8988T (cell line): Measurements from ENCODE around the gene CREB1.

Experiments
- DNase-seq: peaks from one replicate; pipeline ENCODE4 v3.0.0; 2011

The CREB1 gene

DNA sequence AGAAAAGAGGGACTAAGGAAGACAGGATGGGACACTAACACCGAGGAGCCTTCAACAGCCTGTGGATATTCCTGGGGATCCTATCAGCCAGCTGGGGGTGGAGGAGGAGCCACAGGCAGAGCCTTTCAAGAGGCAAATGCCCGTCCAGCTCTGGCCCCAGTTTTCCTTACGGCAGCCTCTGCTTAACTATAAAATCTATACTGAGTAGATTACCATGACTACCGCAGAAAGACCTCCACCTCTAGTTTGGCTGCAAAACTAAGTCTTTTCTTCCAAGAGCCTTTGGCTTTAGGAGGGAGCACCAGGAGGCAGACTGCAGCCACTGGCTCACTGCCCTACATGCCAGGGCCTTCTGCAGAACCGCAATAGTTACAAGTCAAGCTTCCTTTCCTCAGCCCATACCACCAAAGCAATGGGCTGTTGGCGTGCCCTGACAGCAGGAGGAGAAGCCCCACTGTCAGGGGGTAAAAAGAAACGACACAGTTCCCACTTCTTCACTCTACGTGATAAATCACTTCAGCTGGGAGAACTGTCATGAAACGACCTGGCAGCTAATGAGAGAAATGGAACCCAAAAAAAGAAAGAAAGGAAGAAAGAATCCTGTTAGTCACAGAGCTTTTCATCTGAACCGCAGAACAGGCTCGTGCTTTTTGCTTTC is 25.1 kb upstream of the CREB1 start:
- DNase-seq = no peak

DNA sequence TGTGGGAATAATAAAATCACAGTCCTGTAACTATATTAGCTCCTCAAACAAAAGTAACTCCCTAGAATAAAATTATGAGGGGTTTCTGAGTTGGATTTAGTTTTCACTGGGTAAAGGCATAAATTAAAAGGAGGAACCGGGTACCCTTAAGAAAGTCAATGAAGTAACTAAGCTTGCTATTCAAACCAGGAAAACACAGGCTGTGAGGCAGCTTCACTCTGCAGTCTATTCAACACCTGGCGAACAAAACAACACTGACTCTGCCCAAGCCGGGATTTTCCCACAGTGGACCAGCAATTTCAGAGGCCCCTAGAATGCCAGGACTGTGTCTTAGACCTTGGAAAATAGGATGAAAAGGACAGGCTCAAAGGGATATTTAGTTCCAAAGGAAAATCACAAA is 24.6 kb upstream of the CREB1 start:
- no peak for DNase-seq

DNA sequence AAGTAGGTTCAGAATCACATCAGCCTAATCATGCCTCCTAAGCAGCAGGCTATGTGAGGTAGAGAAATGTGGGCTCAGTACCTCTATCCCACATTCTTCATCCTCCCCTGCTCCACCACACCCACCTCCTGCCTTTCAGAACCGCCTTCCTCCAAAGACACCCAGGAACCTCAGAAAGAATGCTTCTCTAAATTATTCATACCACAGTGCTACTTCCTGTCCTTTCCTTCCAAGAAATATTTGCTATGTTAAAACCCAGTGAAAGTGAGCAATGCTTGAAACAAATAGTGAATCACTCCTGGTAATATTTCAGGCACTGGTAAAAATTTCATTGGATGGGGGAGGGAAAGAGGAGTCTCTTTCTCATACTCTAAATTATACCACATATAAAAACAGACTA is 24.0 kb upstream of the CREB1 start:
- peak; percentile 30 for DNase-seq

DNA sequence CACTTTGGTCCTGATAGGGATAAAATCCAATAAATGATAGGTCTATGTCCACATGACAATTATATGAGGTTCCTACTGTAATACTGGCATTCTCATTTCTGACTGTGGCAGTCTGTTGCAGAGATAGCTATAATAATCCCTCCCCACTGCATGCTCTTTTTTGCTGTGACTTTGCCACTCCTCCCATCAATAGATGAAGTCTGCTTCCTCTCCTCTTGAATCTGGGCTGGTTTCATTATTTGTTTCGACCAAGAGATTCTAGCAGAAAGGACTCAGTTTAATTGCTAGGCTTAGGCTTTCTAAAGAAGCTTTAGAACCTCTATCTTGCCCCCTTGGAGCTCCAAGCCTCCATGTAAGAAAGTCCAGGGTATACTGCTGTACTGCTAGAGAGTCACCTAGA is 23.3 kb upstream of the CREB1 start:
- no peak for DNase-seq

DNA sequence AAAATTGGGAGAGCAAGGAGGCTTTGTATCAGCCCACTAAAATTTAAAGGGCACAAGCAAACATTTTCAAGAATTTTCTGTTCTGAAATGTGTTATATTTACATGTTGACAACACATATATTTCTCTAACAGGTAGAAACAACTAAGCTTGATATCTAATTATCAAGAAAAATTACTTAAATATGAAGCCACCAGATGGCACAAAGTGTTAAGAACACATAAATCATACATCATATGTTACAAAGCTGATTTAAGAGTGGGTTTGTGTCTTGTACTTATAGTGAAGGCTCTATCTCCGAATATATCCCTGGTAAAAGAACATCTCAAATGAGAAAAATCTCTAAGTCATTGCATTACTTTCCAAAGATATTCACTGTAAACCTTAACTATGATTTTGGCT is 19.6 kb upstream of the CREB1 start:
- no peak for DNase-seq

DNA sequence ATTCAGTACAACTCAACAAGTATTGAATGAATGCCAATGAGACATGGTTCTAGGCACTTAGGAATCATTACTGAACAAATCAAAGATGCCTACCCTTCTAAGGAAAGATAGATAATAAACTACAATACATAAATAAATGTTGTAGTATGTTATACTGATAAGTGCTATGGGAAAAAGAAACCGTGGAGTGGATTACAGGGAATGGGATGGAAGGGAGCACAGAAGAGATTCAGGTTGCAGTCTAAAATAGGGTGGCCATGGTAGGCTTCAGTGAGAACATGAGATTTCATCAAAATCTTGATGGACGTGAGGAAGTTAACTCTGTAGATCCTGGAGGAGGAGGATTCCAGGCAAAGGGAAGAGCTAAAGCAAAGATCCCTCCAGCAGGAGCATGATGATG is 17.9 kb upstream of the CREB1 start:
- no peak for DNase-seq

DNA sequence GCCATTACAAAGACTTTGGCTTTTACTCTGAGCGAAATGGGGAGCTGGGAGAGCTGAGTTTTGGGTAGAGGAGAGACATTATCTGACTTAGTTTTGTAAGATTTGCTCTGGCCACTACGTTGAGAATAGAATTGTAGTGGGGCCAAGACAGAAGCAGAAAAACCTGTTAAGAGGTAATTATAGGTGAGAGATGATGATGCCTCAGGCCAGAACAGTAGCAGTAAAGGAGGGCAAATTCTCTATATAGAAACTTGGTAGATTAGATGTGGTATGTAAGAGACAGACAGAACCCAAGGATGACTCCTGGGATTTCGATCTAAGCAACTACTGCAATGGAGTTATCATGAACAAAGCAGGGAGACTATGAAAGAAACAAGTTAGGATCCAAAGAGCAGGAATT is 17.4 kb upstream of the CREB1 start:
- DNase-seq = no peak

DNA sequence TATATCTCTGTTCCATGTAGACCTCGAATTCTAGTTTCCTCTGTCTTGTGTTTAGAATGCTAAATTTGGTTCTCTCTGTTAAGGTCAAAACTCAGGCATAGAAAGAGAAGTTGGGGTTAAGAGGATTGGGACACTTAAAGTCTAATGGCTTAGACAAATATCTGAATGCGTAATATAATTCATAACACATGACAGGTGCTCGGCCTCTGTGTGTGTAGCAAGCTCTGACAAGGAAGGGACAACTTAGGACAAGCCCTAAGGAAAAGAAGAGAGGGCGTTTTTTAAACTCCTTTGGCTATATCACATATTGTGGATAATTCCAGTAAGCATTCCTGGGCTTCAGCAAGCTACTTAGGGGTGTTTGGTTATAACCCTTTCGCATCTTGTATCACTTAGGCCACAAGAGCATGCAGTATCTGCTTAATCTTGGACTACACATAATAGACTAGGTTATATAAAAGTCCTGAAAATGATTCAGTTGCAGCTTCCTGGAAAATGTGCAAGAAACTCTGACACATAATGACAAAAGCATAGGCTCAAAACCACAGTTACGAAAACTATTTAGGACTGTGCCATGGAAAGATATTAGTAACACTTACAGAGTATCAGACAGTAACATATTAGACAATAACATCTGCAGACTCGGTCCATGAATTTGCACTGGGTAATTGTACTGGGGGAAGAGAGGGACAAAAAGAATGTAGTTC is 16.1 kb upstream of the CREB1 start:
- DNase-seq = no peak

DNA sequence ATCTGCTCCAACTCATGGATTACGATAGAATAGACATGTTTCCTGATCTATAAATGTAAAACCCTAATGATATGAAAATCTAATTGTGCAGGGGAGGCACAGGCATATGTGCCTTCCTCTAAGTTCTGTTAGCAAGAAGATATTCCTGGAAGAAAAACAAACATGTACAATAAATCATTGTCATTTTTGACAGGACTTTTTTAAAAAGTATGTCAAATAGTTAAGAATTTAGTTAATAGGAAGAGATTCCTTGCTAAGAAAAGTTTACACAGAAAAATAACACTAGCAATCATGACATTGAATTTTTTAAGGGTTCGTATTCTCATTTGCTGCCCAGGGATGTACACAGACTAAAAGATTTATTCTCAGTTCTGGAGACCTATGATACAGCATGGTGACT is 15.3 kb upstream of the CREB1 start:
- DNase-seq = no peak

DNA sequence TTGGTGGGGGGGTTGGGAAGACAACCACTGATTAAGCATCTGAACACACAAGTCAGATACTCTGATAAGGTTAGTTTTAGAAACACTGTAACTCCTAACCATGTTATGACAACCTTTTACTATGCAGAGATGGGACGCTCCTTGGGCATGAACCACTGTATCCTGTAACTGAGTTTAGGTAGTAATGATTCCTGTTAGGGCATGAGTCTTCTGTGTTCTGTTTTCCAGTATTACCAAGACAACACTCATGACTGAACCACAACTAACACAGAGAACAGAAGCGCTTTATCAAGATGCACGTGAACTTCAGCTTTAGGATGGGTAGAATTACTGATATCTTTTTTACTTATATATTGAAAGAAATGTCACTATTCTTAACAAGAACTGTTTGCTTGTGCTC is 14.1 kb upstream of the CREB1 start:
- DNase-seq = no peak

DNA sequence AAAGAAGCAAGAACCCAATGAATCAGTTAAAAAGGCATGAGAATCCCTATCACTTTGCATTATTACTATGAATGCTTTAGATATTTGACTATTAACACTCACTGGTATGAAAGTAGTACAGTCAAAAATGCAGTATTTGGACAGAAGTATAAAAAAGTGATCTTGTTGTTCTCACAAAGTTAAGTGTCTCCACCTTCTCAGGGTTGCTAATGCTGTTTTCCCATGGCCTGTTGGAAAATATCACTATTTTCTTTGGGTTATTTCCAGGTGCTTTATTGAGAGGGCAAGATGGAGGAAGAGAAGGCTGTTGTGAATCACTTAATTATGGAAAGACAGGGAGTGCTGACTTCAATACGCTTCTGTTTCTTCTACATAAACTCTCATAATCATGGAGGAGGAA is 13.6 kb upstream of the CREB1 start:
- DNase-seq = no peak

DNA sequence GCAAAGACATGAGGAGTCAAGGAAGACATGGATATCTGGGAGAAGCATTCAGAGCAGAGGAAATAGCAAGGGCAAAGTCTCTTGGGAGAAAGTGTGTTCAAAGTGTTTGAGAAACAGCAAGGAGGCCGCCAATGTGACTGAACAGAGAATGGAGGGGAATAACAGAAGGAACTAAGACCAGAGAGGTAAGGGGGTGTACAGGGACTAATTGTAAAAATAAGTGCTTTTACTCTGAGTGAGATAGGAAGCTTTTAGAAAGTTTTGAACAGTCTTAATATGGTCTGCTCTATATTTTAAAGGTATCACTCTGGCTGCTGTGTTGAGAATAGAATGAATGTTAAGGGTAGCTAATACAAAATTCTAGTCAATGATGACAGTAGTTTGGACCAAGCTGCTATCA is 6.8 kb upstream of the CREB1 start:
- DNase-seq = no peak

DNA sequence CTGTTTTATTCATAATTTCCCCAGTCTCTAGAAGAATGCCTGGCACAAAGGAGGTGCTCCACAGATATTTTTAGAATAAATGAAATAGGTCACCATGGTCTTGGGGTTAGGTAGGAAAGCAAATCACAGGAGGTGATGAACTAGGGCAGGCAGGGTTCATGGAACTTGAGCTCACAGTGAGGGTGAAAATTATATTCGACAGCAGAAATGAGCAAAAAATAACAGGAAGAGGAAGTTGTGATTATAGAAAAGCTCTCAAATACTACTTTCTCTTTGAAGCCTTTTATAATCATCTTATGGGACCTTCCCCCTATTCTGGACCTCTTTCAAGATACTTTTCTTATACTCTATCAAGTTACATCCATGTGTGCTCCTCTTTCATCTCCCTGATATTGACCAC is 4.5 kb upstream of the CREB1 start:
- no peak for DNase-seq

DNA sequence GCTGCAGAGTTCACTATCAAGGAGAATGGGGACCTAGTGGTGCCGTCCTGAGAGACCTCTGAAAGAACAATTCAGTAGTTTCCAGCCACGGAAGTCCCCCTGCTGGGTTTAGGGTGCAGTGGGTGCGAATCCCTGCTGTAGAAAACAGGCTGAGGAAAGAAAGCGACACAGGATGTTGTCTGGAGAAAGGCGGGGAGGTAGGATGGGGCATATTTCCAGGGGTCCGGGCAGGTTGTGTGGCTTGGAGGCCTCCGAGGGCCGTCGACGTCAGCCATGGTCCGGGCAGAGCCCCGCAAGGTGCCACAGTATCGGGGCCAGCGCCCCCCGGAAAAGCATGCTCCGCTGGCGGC is 807 bp upstream of the CREB1 start:
- DNase-seq = peak; percentile 50

DNA sequence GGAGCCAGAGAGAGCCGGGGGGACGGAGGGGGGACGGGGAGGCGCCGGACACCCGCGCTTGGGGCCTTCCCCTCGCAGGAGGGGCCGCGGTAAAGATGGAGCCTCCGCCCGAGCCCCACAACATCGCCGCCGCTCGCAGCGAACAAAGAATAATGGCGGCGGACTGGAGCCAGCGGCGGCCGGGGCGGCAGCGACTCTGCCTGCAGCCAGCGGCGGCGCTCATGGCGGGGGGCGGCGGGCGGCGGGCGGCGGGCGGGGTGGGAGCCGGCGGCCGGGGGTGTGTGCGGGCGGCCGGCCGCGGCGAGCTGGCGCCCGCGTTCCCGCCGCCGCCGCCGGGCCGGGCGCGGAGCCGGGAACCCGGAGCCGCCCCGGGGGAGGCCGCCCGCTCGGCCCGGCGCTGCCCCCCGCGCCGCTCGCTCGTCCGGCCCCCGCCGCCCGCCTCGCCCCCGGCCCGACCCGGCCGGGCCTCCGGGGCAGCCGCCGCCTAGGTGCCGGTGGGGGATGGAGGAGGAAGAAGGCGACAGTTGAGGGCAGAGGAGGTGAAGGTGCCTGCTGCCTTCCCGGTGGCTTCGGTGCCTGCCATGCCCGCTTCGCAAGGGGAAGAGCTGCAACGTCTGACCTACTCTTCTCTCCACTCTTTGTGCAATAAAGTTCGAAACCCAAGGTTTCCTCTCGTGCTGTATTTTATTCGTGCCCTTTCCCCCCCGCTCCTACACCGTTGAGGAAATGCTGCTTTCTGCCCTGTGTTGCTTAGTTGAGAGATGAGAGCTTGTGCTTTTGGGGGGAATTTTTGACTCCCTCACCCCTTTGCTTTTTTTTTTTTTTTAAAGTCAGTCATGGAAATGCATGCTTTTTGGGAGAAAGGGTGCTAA is 634 bp downstream of the CREB1 start:
- peak; percentile 15 for DNase-seq

DNA sequence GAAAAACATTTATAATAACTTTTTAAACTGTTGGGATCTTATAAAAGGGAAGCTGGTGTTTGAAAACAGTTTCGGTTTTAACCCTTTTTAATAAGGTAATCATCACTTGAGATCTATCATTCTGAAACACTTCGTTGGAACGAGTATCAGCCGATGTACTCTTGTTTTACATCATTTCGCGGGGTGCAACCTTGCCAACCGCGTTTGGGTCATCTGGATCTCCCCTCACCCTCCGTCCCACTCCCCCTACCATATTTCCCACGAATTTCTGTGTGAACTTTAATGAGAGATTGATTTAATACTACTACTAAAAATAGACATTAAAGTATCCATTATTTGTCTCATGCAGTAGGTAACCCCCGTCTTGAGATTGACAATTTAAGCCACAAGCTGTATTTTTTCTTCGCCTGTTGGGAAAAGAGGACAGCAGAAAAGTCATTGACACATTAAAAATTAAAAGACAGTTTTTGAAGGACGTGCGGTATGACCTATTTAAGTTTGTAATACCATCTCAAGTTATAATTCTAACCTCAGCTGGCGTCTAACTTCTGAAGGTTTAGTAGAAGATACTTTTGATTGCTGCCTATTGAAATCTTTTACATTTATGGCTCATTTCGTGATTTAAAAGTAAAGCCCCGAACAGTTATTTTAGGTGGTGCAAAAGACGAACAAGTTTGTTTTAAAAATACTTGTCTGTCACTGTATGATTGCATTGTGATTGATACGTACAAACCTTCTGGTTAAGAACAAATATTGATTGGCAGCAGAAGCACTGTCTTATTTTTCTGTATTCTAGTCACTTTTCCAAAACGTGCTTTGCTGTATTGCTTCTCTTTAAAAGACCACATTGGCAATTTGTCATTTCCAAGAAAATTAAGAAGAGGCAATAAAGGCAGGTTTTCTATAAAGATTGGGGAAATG is 1.5 kb downstream of the CREB1 start:
- no peak for DNase-seq

DNA sequence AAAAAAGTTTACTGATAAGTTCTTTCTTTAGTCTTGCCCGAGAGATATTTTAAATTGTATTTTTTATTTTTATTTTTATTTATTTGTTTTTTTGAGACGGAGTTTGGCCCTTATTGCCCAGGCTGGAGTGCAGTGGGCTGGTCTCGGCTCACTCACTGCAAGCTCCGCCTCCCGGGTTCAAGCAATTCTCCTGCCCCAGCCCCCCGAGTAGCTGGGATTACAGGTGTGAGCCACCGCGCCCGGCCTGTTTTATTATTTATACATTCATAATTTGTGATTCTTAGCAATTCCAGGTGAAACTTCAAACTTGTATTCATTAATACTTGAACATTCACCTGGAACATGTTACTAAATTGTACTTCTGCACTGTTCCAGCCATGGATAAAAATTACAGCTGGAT is 2.9 kb downstream of the CREB1 start:
- DNase-seq = no peak

DNA sequence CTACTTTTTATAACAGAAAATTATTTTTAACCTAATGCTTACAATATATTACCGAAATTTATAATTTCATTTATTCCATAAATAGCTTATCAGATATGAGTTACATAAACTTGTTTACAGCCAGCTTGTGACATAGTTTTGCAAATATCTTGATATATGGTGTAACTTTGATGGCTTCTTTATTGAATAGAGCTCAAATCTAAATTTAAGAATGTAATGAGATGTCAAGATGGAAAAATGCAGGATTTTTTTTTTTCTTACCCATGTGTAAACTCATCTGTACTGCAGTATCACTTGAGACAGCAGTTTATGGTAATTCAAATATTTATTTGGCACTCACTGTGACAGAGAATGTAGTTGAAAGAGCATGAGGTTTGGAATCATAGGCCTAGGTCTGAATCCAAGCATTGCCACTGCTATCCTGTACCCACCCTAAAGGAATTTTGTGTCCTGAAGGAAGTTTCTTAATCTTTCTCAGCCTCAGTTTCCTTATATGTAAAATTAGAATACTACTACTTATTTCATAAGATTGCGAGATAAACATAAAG is 3.8 kb downstream of the CREB1 start:
- DNase-seq = no peak

DNA sequence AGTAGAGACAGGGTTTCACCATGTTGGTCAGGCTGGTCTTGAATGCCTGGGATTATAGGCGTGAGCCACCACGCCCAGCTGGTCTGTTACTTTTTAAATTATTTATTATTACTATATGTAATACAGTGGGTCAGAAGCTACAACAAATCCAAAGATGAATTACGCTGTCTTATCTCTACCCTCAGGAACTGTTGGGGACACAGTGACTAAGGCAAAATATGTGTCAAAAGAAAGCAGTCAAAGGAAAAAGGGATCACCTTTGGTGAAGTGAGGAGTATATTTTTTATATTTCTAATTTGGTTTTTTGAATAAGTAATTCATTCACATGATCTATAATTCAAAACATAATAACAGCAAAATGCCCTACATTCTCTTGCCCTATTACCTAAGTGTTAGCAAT is 4.7 kb downstream of the CREB1 start:
- DNase-seq = no peak

DNA sequence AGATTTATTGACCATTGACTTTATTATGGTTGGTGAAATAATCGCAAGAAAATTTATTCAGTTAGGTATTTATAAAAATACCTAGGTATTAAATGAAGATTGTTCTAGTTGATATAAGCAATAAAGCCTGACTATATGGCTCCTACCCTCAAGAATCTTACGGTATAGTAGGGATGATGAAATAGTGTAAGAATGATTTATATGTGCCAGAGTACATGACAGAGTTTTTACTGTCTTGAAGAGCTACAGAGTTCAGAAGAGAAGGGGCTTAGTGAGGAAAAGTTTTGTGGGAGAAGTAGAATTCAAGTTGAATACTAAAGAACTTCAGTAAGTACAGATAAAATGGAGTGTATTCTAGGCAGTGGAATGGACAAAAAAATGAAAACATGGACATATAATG is 9.7 kb downstream of the CREB1 start:
- DNase-seq = no peak

DNA sequence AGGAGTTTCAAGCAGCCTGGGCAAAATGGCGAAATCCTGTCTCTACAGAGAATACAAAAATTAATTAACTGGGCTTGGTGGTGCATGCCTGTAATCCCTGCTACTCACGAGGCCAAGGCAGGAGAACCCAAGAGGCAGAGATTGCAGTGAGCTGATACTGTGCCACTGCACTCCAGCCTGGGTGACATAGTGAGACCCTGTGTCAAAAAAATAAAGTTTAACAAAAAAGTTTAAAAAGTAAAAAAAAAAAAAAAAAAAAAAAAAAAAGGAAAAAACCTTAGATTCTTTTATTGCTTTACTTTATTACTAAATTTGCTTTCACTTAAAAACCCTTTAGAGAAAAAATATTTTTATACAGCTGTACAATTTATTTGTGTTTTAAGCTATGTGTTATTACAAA is 10.7 kb downstream of the CREB1 start:
- no peak for DNase-seq

DNA sequence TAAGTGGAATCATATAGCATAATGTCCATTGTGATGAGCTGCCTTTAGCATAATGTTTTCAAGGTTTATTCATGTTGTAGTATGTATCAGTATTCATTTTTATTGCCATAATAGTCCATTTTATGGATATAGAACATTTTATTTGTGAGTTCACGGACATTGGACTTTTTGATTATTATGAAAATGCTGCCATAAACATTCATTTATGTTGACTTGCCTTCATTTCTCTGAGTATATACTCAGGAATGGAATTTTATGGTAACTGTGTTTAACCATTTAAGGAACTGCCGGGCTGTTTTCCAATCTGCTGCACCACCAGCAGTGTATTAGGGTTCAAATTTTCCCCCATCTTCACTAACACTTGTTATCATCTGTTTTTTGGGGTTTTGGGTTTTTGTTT is 12.2 kb downstream of the CREB1 start:
- DNase-seq = no peak

DNA sequence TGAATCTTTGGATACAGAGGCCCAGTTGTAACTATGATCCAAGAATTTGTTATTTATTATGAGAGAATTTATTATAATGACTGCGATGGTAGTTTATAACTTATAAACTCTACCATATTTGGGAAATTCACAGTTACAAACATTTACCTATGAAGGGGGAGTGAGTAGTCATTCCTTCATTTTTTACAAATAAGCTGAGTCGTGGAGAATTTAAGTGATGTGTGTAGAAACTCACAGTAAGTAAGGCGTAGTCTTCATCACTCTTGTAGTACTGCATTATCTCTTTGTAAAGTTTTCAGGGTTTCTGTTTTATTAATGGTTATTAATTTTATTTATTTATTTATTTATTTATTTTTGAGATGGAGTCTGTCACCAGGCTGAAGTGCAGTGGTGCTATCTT is 13.5 kb downstream of the CREB1 start:
- no peak for DNase-seq
